GF-D8 (cell line): ENCODE results near the gene RUBCNL.
A peak's percentile ranks its signal among the peaks of the same experiment; 100 is the strongest.

Source experiments
- DNase-seq: peaks from one replicate; lab custom pipeline; 2025; lab: John Stamatoyannopoulos, UW

The RUBCNL gene

GRCh38 chr13:46310066-46310465, 77.0 kb downstream of the RUBCNL start:
- DNase-seq = no peak

GRCh38 chr13:46307554-46307953, 79.5 kb downstream of the RUBCNL start:
- no peak for DNase-seq

GRCh38 chr13:46304546-46304945, 82.5 kb downstream of the RUBCNL start:
- DNase-seq = no peak

- DNase-seq = peak; percentile 34
Measured at GRCh38 chr13:46303742-46304385, 83.2 kb downstream of the RUBCNL start.

GRCh38 chr13:46297361-46297811, 89.7 kb downstream of the RUBCNL start:
- DNase-seq = peak; percentile 75

GRCh38 chr13:46296921-46297320, 90.1 kb downstream of the RUBCNL start:
- DNase-seq = peak; percentile 60

- peak; percentile 99 for DNase-seq
Measured at GRCh38 chr13:46296115-46296822, 90.8 kb downstream of the RUBCNL start.

- peak; percentile 100 for DNase-seq
Measured at GRCh38 chr13:46295491-46296114, 91.4 kb downstream of the RUBCNL start.

GRCh38 chr13:46293436-46293835, 93.6 kb downstream of the RUBCNL start:
- DNase-seq = no peak
